ENCODE results near the gene RNFT2. TPM values are rescaled to one million over a fixed set of nuclear protein-coding genes. Genes with fewer than 3 reads are reported as not detected.
A peak's percentile ranks its signal among the peaks of the same experiment; 100 is the strongest.

RNFT2 gene
- polyA plus RNA-seq, 1 donor from 2014 or later: 20.6 TPM

DNA sequence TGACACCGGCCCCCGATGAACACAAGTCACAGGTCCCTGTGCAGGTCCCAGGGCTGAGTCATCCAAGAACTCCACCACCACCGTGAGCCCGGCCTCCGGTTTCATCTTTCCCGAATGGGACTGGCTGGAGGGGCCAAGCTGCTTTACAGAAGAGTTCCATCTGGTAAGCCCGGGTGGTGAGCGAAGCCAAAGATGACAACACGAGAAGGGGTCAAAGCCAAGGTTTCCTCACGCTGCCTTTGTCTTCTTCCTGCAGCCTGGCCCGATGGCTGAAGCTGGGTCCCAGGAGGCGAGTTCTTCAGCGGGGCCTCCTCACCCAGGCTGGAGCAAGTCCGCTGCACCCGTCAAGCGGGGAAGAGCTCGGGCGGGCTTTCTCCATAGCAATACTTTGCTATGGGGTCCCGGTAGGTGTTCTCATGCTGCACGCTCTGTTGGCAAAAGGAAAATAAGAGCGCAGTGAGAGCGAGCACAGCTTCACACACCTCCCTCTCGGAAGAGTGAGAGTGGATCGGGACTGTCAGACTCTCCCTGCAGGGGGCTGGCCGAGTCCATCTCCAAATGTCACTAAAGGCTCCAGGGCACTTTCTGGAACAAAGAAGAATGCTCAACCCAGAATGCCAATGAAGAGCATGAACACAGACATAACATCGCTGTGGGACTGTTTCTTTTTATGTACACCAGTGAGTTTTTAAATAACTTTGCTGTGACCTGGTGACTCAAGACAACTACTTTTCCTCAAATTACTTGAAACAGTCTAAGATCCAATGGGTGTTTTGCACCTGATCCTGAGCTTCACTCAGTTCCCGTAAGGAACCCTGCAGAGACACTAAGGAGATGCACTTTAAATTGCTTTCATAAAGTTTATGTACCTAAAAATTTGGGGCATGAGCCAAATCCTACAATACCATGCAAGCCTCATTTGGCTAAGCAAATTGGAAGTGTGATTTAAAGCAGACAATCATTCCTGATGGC, 20.4 kb upstream of the RNFT2 start:
- Histone ChIP-seq H3K27me3 (ENCODE audit: insufficient read depth, low read depth, low read length) (no peaks in the 10 kb centered on the region), H3K4me2 (ENCODE audit: low read length) (peak overlapping the region; percentile 39), H3K79me2 (replicated peaks; ENCODE audit: insufficient read depth, low read length) (no peaks in the 10 kb centered on the region), H3K9me2 (ENCODE audit: insufficient read depth, low read length) (no peaks in the 10 kb centered on the region), H3K27ac (ENCODE audit: low read length) (peak overlapping the region; percentile 58), H3K9me3 (ENCODE audit: low read length) (no peaks in the 10 kb centered on the region), H3K36me3 (ENCODE audit: insufficient read depth, low read length) (peaks cover 13% of the 10 kb centered on the region), H2AFZ (ENCODE audit: low read depth, low read length) (no peak overlapping the region), H3F3A (ENCODE audit: insufficient read depth, low read length, poor library complexity, severe bottlenecking) (peaks cover 6% of the 10 kb centered on the region), H3K9ac (ENCODE audit: low read length) (no peak overlapping the region), H3K4me3 (ENCODE audit: low read length) (peak overlapping the region; percentile 45), H4K20me1 (ENCODE audit: insufficient read depth) (no peaks in the 10 kb centered on the region)
- TF ChIP-seq RAD21 (conservative IDR thresholded peaks at IDR 0.05) (no peak), EZH2 (IDR thresholded peaks at IDR 0.05; ENCODE audit: borderline replicate concordance, insufficient read depth, low read length, poor library complexity, severe bottlenecking) (no peak), POLR2AphosphoS5 (IDR thresholded peaks at IDR 0.05) (no peak), SMC3 (conservative IDR thresholded peaks at IDR 0.05; ENCODE audit: poor library complexity) (no peak), MXI1 (conservative IDR thresholded peaks at IDR 0.05; ENCODE audit: poor library complexity, severe bottlenecking) (no peak), EP300 (conservative IDR thresholded peaks at IDR 0.05; ENCODE audit: poor library complexity, severe bottlenecking) (no peak), CTCF (IDR thresholded peaks at IDR 0.05; ENCODE audit: poor library complexity, severe bottlenecking) (no peak), TAF1 (IDR thresholded peaks at IDR 0.05; ENCODE audit: low read depth) (no peak)
- TF ChIP-seq, protein P1, sequence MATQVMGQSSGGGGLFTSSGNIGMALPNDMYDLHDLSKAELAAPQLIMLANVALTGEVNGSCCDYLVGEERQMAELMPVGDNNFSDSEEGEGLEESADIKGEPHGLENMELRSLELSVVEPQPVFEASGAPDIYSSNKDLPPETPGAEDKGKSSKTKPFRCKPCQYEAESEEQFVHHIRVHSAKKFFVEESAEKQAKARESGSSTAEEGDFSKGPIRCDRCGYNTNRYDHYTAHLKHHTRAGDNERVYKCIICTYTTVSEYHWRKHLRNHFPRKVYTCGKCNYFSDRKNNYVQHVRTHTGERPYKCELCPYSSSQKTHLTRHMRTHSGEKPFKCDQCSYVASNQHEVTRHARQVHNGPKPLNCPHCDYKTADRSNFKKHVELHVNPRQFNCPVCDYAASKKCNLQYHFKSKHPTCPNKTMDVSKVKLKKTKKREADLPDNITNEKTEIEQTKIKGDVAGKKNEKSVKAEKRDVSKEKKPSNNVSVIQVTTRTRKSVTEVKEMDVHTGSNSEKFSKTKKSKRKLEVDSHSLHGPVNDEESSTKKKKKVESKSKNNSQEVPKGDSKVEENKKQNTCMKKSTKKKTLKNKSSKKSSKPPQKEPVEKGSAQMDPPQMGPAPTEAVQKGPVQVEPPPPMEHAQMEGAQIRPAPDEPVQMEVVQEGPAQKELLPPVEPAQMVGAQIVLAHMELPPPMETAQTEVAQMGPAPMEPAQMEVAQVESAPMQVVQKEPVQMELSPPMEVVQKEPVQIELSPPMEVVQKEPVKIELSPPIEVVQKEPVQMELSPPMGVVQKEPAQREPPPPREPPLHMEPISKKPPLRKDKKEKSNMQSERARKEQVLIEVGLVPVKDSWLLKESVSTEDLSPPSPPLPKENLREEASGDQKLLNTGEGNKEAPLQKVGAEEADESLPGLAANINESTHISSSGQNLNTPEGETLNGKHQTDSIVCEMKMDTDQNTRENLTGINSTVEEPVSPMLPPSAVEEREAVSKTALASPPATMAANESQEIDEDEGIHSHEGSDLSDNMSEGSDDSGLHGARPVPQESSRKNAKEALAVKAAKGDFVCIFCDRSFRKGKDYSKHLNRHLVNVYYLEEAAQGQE (IDR thresholded peaks at IDR 0.05; ENCODE audit: borderline replicate concordance): no peak

- H3F3A ChIP-seq (ENCODE audit: insufficient read depth, low read length, poor library complexity, severe bottlenecking): peaks cover 6% of the 10 kb centered on the region
- no peaks in the 10 kb centered on the region for H4K20me1 ChIP-seq (ENCODE audit: insufficient read depth)
- H2AFZ ChIP-seq (ENCODE audit: low read depth, low read length): no peak overlapping the region
- peaks cover 13% of the 10 kb centered on the region for H3K36me3 ChIP-seq (ENCODE audit: insufficient read depth, low read length)
- TF ChIP-seq EZH2 (IDR thresholded peaks at IDR 0.05; ENCODE audit: borderline replicate concordance, insufficient read depth, low read length, poor library complexity, severe bottlenecking): no peak
- H3K4me3 ChIP-seq (ENCODE audit: low read length): peak overlapping the region; percentile 45
- H3K27me3 ChIP-seq (ENCODE audit: insufficient read depth, low read depth, low read length): no peaks in the 10 kb centered on the region
- H3K9me2 ChIP-seq (ENCODE audit: insufficient read depth, low read length): no peaks in the 10 kb centered on the region
- peak overlapping the region; percentile 27 for H3K9ac ChIP-seq (ENCODE audit: low read length)
- no peaks in the 10 kb centered on the region for H3K9me3 ChIP-seq (ENCODE audit: low read length)
- peak overlapping the region; percentile 39 for H3K4me2 ChIP-seq (ENCODE audit: low read length)
- no peaks in the 10 kb centered on the region for H3K79me2 ChIP-seq (replicated peaks; ENCODE audit: insufficient read depth, low read length)
- H3K27ac ChIP-seq (ENCODE audit: low read length): peak overlapping the region; percentile 58
Observed at GRCh38 chr12:116718655-116719454, 19.3 kb upstream of the RNFT2 start.

Data from neural cell (in vitro differentiated cells).